ACHN (cell line): ENCODE data around the gene CTCFL.
"Not testable (repeated sequence)": the region's sequence is repeated elsewhere in the genome, so short reads cannot be mapped to it uniquely, and the experiment has no call there.

Experiments used
- DNase-seq: peaks from one replicate; pipeline ENCODE4 v3.0.0-alpha.2; 2015
- in situ Hi-C: cut with HindIII; loops from 2 replicates; pipeline ENCODE4 v1.10.0; 2017; ENCODE audit warnings: low sequenced_read_pairs, low pct_ligation_motif_present, low pct_unique_long_range_greater_than_20kb

CTCFL gene

GRCh38 chr20:57522380-57523140 lies 2.4 kb downstream of the CTCFL start:
- in situ Hi-C loops: no loop called here
- no peak for DNase-seq

GRCh38 chr20:57517904-57518303 lies 7.0 kb downstream of the CTCFL start:
- DNase-seq: no peak
- in situ Hi-C loops: no loop called here

- DNase-seq: peak; percentile 50
- in situ Hi-C loops: no loop called here
Observed at GRCh38 chr20:57514273-57514751, 10.6 kb downstream of the CTCFL start.

- no peak for DNase-seq
- in situ Hi-C loops: no loop called here
Observed at GRCh38 chr20:57513199-57513598, 11.7 kb downstream of the CTCFL start.

GRCh38 chr20:57512432-57512831 lies 12.5 kb downstream of the CTCFL start:
- no peak for DNase-seq
- in situ Hi-C loops: no loop called here

GRCh38 chr20:57511709-57512108 lies 13.2 kb downstream of the CTCFL start:
- DNase-seq, in situ Hi-C loops: not testable (repeated sequence)

GRCh38 chr20:57509665-57510237 lies 15.2 kb downstream of the CTCFL start:
- in situ Hi-C loops: no loop called here
- DNase-seq: peak; percentile 31

GRCh38 chr20:57508831-57509230 lies 16.1 kb downstream of the CTCFL start:
- in situ Hi-C loops: no loop called here
- no peak for DNase-seq

- in situ Hi-C loops: no loop called here
Observed at GRCh38 chr20:57508381-57508780, 16.6 kb downstream of the CTCFL start.

GRCh38 chr20:57507477-57507876 lies 17.5 kb downstream of the CTCFL start:
- no peak for DNase-seq
- in situ Hi-C loops: no loop called here

More at GRCh38 chr20:57508381-57508780, 16.6 kb downstream of the CTCFL start:
- DNase-seq: no peak

- in situ Hi-C loops: no loop called here
- DNase-seq: no peak
Observed at GRCh38 chr20:57505979-57506378, 19.0 kb downstream of the CTCFL start.

- DNase-seq: no peak
- in situ Hi-C loops: no loop called here
Observed at GRCh38 chr20:57504411-57504810, 20.5 kb downstream of the CTCFL start.

- no peak for DNase-seq
- in situ Hi-C loops: no loop called here
Observed at GRCh38 chr20:57503035-57503658, 21.8 kb downstream of the CTCFL start.

- in situ Hi-C loops: no loop called here
- no peak for DNase-seq
Observed at GRCh38 chr20:57502336-57502700, 22.6 kb downstream of the CTCFL start.

GRCh38 chr20:57501461-57502335 lies 23.2 kb downstream of the CTCFL start:
- DNase-seq: no peak
- in situ Hi-C loops: no loop called here

- in situ Hi-C loops: no loop called here
- no peak for DNase-seq
Observed at GRCh38 chr20:57500962-57501361, 24.0 kb downstream of the CTCFL start.

GRCh38 chr20:57500235-57500634 lies 24.7 kb downstream of the CTCFL start:
- DNase-seq: no peak
- in situ Hi-C loops: no loop called here

- DNase-seq: no peak
- in situ Hi-C loops: no loop called here
Observed at GRCh38 chr20:57499676-57500075, 25.3 kb downstream of the CTCFL start.
